NCI-H1694 treated with DMSO at 0.1 percent for 48 hours (cell line): ENCODE results near the gene ZNRF4.
A peak's percentile ranks its signal among the peaks of the same experiment; 100 is the strongest.

Source experiments
- DNase-seq: peaks from one replicate; lab custom pipeline; 2025; lab: John Stamatoyannopoulos, UW

ZNRF4 gene

GRCh38 chr19:5443723-5444122 lies 11.5 kb upstream of the ZNRF4 start:
- no peak for DNase-seq

- no peak for DNase-seq
Observed at GRCh38 chr19:5444431-5444830, 10.8 kb upstream of the ZNRF4 start.

- DNase-seq = no peak
Observed at GRCh38 chr19:5445071-5445470, 10.1 kb upstream of the ZNRF4 start.

GRCh38 chr19:5445561-5446055 lies 9.6 kb upstream of the ZNRF4 start:
- DNase-seq = peak; percentile 91

- peak; percentile 32 for DNase-seq
Observed at GRCh38 chr19:5447700-5448311, 7.4 kb upstream of the ZNRF4 start.

GRCh38 chr19:5448374-5448773 lies 6.8 kb upstream of the ZNRF4 start:
- DNase-seq = no peak

- no peak for DNase-seq
Observed at GRCh38 chr19:5450482-5451126, 4.6 kb upstream of the ZNRF4 start.

- no peak for DNase-seq
Observed at GRCh38 chr19:5451494-5451893, 3.7 kb upstream of the ZNRF4 start.

GRCh38 chr19:5452594-5453565 lies 2.3 kb upstream of the ZNRF4 start:
- DNase-seq = peak; percentile 38

- no peak for DNase-seq
Observed at GRCh38 chr19:5454743-5455142, 474 bp upstream of the ZNRF4 start.

GRCh38 chr19:5456130-5456840 lies 1.1 kb downstream of the ZNRF4 start:
- DNase-seq = no peak

GRCh38 chr19:5456841-5457200 lies 1.6 kb downstream of the ZNRF4 start:
- no peak for DNase-seq

GRCh38 chr19:5457709-5458108 lies 2.5 kb downstream of the ZNRF4 start:
- DNase-seq = no peak

GRCh38 chr19:5458420-5458819 lies 3.2 kb downstream of the ZNRF4 start:
- DNase-seq = no peak

GRCh38 chr19:5459360-5459759 lies 4.1 kb downstream of the ZNRF4 start:
- no peak for DNase-seq

- DNase-seq = no peak
Observed at GRCh38 chr19:5460748-5461147, 5.5 kb downstream of the ZNRF4 start.

GRCh38 chr19:5463959-5464358 lies 8.7 kb downstream of the ZNRF4 start:
- no peak for DNase-seq

GRCh38 chr19:5466072-5466471 lies 10.9 kb downstream of the ZNRF4 start:
- DNase-seq = no peak

GRCh38 chr19:5466814-5467291 lies 11.6 kb downstream of the ZNRF4 start:
- peak; percentile 76 for DNase-seq

- DNase-seq = no peak
Observed at GRCh38 chr19:5470264-5470671, 15.1 kb downstream of the ZNRF4 start.

- no peak for DNase-seq
Observed at GRCh38 chr19:5472286-5472685, 17.1 kb downstream of the ZNRF4 start.

GRCh38 chr19:5473646-5474045 lies 18.4 kb downstream of the ZNRF4 start:
- DNase-seq = no peak
